Epithelial cell of esophagus (primary cell): ENCODE results near the gene CDH20.

Experiments used
- DNase-seq: peaks from one replicate; pipeline ENCODE4 v3.0.0; 2010; ENCODE audit warnings: low read depth
- H3K4me3 ChIP-seq: 2 replicates; pipeline ENCODE4 v1.5.1; 2011; ENCODE audit warnings: mild to moderate bottlenecking, low read length, control low read depth
- CTCF ChIP-seq: IDR thresholded peaks from 2 replicates; pipeline ENCODE4 v1.5.1; 2011; ENCODE audit warnings: low read depth, mild to moderate bottlenecking, low read length, control low read depth, inconsistent platforms; ENCODE audit not compliant: insufficient read depth; ENCODE audit errors: missing control alignments

CDH20 gene

GRCh38 chr18:61333271-61333745 lies at the start of gene CDH20:
TSS of gene CDH20 (plus strand) at chr18:61333430.
- no peak within 1 kb of the TSS for H3K4me3 ChIP-seq
- DNase-seq: no peak
- TF ChIP-seq CTCF: no peak

- DNase-seq: no peak
- no peak overlapping the region for H3K4me3 ChIP-seq
- TF ChIP-seq CTCF: no peak
Measured at GRCh38 chr18:61284039-61284438, 49.2 kb upstream of the CDH20 start.

GRCh38 chr18:61285777-61286176 lies 47.5 kb upstream of the CDH20 start:
- no peak overlapping the region for H3K4me3 ChIP-seq
- DNase-seq: no peak
- TF ChIP-seq CTCF: no peak

- H3K4me3 ChIP-seq: no peak overlapping the region
- TF ChIP-seq CTCF: no peak
- peak; percentile 83 for DNase-seq
Measured at GRCh38 chr18:61286867-61287266, 46.4 kb upstream of the CDH20 start.

- no peak for TF ChIP-seq CTCF
- no peak overlapping the region for H3K4me3 ChIP-seq
- DNase-seq: no peak
Measured at GRCh38 chr18:61290616-61291015, 42.6 kb upstream of the CDH20 start.

GRCh38 chr18:61292280-61293035 lies 40.8 kb upstream of the CDH20 start:
- no peak overlapping the region for H3K4me3 ChIP-seq
- DNase-seq: no peak
- TF ChIP-seq CTCF: no peak

GRCh38 chr18:61295153-61295552 lies 38.1 kb upstream of the CDH20 start:
- H3K4me3 ChIP-seq: no peak overlapping the region
- TF ChIP-seq CTCF: no peak
- DNase-seq: no peak
